ENCODE results near the gene GPR55. TPM values are rescaled to one million over a fixed set of nuclear protein-coding genes. Genes with fewer than 3 reads are reported as not detected.
A peak's percentile ranks its signal among the peaks of the same experiment; 100 is the strongest.

GPR55 gene
- total and polyA plus RNA-seq, 2 donors (not counting 1 experiment from before 2014, with no cell fraction given): 3.0 to 4.1 TPM

DNA sequence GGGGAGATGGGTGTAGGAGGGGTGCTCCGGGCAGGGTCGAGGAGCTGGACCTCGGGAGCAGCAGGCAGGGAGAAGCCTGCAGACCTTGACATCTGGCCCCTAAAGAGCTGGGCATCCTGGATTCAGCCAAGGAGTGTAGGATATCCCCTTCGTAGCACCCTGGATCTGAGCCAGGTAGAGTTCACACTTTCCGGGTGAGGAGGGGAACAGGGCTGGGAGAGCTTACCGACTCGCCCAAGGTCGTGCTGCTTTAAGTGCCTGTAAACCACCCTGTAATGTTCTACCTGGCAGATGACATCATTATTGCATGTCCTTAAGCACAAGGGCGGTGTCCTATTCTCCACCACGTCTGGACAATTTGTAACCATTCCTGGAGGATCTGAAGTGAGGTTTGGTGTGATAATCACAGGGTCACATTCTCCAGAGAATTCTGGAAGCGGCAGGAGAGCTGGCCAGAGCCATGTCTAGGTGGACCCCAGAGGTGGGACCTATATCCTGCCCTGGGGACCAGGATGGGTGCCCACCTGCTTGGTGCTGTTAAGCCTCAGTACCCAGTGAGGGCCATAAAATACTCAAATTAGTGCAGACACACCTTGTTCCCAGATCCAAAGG lies 45.7 kb downstream of the GPR55 start:
- peaks cover 0 to 7% (median 0%) of the 10 kb centered on the region in 3 donors for H3K9me3 ChIP-seq (ENCODE audit: control extremely low read depth in 1 of 3, control insufficient read depth in 2 of 3, insufficient read depth in 1 of 3, low read length in 2 of 3)
- ATAC-seq (ENCODE audit: low read depth) (no peak), DNase-seq (no peak)
- H3K36me3 ChIP-seq (replicated peaks in 1 of 2; ENCODE audit: control extremely low read depth in 1 of 2, control insufficient read depth in 1 of 2, extremely low read depth in 1 of 2, insufficient read depth in 2 of 2, low read length in 1 of 2): peaks cover 0 to 24% of the 10 kb centered on the region in 2 experiments
- H3K9me3 Mint-ChIP-seq (ENCODE audit: insufficient read depth): no peaks in the 10 kb centered on the region
- no peak overlapping the region for H3K4me3 ChIP-seq (ENCODE audit: control extremely low read depth in 1 of 5, extremely low read depth in 1 of 5, insufficient read depth in 1 of 5, low read depth in 2 of 5, low read length in 4 of 5)
- H3K27me3 Mint-ChIP-seq: no peaks in the 10 kb centered on the region
- H3K27ac ChIP-seq (ENCODE audit: low read length in 2 of 2): peak overlapping the region; percentile 80 to 83
- H4K20me1 ChIP-seq (ENCODE audit: control insufficient read depth, insufficient read depth, low read length, poor library complexity, severe bottlenecking): no peaks in the 10 kb centered on the region
- no peak overlapping the region for H3K4me3 Mint-ChIP-seq
- no peak overlapping the region for H2AFZ ChIP-seq (ENCODE audit: insufficient read depth, low read depth, low read length, poor library complexity, severe bottlenecking)
- H3K9ac ChIP-seq (ENCODE audit: low read length): no peak overlapping the region
- H3K4me2 ChIP-seq (replicated peaks; ENCODE audit: low read depth, low read length, poor library complexity, severe bottlenecking): peak overlapping the region; percentile 74
- peaks cover 16% of the 10 kb centered on the region for H3K79me2 ChIP-seq (ENCODE audit: control insufficient read depth, insufficient read depth, low read length)
- no peak overlapping the region for H3K27ac Mint-ChIP-seq
- CTCF ChIA-PET: interaction anchor here (0.6 to 2.3 kb wide), 9 partner anchors 9 to 108 kb away, joined by 3 to 11 read pairs (median 4); partner anchors contain the start of gene ITM2C
- H3K4me1 Mint-ChIP-seq: peaks cover 41% of the 10 kb centered on the region
- no peaks in the 10 kb centered on the region for H3K27me3 ChIP-seq (replicated peaks in 1 of 4; ENCODE audit: control extremely low read depth in 1 of 4, control insufficient read depth in 3 of 4, insufficient read depth in 4 of 4, low read length in 3 of 4)
- TF ChIP-seq CTCF (IDR thresholded peaks at IDR 0.05): no peak
- TF ChIP-seq EZH2 (IDR thresholded peaks at IDR 0.05; ENCODE audit: borderline replicate concordance, insufficient read depth, low read depth, low read length, poor library complexity, severe bottlenecking): no peak
- 95% methylated on average over 11 of the region's 11 CpGs for WGBS (ENCODE audit: insufficient coverage)
- intact Hi-C loops (cut with micrococcal nuclease): loop anchor here (2.0 to 10.0 kb wide), 2 partner anchors 13 to 515 kb away; partner anchors contain the start of gene B3GNT7
- H3K4me1 ChIP-seq (ENCODE audit: control insufficient read depth in 2 of 2, insufficient read depth in 2 of 2, low read length in 2 of 2): peaks cover 52 to 57% of the 10 kb centered on the region in 2 donors
- POLR2A ChIA-PET: no interaction called here

Data from B cell (primary cell).